Kasumi-1 (cell line): ENCODE data around the gene XRCC3.

Experiments used
- DNase-seq, 2 experiments: peaks; one replicate each; lab custom pipeline; 2025; lab: John Stamatoyannopoulos, UW

Gene XRCC3

GRCh38 chr14:103706551-103707328 is 8.5 kb downstream of the XRCC3 start:
- no peak for DNase-seq

GRCh38 chr14:103705504-103706284 is 9.6 kb downstream of the XRCC3 start:
- DNase-seq = no peak

- no peak for DNase-seq
Observed at GRCh38 chr14:103705118-103705503, 10.1 kb downstream of the XRCC3 start.

GRCh38 chr14:103704708-103705107 is 10.5 kb downstream of the XRCC3 start:
- no peak for DNase-seq

- no peak for DNase-seq
Observed at GRCh38 chr14:103703433-103704385, 11.5 kb downstream of the XRCC3 start.

- no peak for DNase-seq
Observed at GRCh38 chr14:103702497-103703432, 12.5 kb downstream of the XRCC3 start.

GRCh38 chr14:103702095-103702494 is 13.2 kb downstream of the XRCC3 start:
- DNase-seq = no peak

GRCh38 chr14:103700753-103701490 is 14.3 kb downstream of the XRCC3 start:
- DNase-seq = no peak

GRCh38 chr14:103699901-103700752 is 15.1 kb downstream of the XRCC3 start:
- DNase-seq = no peak

- DNase-seq = no peak
Observed at GRCh38 chr14:103699261-103699661, 16.0 kb downstream of the XRCC3 start.

- DNase-seq = no peak
Observed at GRCh38 chr14:103698380-103699260, 16.6 kb downstream of the XRCC3 start.

GRCh38 chr14:103697603-103698379 is 17.5 kb downstream of the XRCC3 start:
- no peak for DNase-seq

- no peak for DNase-seq
Observed at GRCh38 chr14:103697206-103697602, 18.0 kb downstream of the XRCC3 start.

- DNase-seq = no peak
Observed at GRCh38 chr14:103696466-103697071, 18.7 kb downstream of the XRCC3 start.

GRCh38 chr14:103696070-103696402 is 19.2 kb downstream of the XRCC3 start:
- no peak for DNase-seq

GRCh38 chr14:103695296-103696069 is 19.8 kb downstream of the XRCC3 start:
- DNase-seq = no peak
